Subcutaneous adipose tissue (tissue), 4 donors: ENCODE results near the gene UAP1L1. TPM values are rescaled to one million over a fixed set of nuclear protein-coding genes. Genes with fewer than 3 reads are reported as not detected.

Experiments used
- CTCF ChIP-seq: fragments of 450-650 bp; IDR thresholded peaks from one replicate; pipeline ENCODE4 v1.5.1; 2016; ENCODE audit warnings: low read depth, mild to moderate bottlenecking, control low read depth, antibody characterized with exemption, moderate library complexity
- total RNA-seq, 4 donors: library from RNA; depleted of rRNA; stranded (reverse); fragments of >200 nt; gene quantifications; one replicate each; pipeline ENCODE4 v1.1.0, GENCODE V29; 2016

Gene UAP1L1
- total RNA-seq, 4 donors from 2014 or later: 6.7 to 14.8 (median 11.2) TPM

DNA sequence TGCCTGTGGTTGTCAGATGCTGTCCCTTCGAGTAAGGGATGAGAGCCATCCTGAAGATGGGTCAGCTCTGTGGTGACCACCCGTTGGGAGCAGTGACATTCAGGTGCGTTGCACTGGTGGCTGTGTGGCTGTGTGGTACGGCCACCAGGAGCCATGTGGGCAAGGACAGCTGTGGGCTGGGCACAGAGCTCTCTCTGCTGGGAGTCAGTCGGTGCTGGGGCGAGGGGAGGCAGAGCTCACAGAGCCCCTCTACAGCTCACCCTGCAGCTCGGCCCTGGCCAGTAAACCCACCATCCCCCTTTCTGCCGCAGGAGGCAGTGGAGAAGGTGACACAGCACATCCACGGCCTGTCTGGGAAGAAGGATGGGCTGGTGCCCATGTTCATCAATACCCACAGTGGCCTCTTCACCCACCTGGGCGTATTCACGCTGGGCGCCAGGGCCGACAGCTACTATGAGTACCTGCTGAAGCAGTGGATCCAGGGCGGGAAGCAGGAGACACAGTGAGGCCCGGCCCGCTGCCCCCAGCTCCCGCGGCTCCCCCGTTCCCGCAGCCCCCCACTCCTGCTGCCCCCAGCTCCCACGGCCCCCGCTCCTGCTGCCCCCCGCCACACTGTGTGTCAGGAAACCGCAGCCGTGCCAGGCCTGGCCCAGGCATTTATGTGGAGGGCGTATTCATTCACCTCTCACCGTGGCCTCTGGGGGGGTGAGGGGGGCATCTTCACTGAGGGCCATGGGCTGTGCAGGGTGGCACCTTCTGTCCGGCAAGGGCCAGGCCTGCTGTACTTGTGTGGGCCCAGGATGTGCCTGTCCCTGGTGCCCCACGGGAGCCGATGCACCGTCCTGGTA is 28.7 kb downstream of the UAP1L1 start:
- no peak for TF ChIP-seq CTCF

DNA sequence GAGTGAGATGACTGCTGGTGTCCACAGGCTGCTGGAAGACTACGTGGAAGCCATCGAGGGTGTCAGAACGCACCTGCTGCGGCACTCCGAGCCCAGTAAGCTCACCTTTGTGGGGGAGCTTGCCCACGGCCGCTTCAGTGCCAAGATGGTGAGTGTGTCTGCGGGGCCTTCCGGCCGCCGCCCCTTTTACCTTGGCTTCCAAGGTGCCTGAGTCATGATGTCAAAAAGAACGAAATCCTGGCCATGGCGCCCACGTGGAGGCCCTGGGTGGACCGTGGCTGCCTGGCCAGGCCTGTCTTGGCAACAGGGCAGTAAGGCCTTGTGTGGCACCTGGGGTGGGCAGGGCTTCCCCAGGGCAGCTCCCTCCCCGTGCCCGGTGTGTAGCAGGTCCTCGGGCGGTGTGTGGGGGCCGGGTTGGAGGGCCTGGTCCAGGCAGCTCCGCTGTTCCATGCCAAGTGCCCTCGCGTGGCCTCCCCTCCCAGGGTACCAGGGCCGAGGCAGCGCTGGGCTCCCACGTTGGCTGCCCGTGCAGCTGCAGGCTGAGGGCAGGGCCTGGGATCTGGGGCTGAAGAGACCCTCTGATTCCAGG is 29.4 kb downstream of the UAP1L1 start:
- no peak for TF ChIP-seq CTCF

DNA sequence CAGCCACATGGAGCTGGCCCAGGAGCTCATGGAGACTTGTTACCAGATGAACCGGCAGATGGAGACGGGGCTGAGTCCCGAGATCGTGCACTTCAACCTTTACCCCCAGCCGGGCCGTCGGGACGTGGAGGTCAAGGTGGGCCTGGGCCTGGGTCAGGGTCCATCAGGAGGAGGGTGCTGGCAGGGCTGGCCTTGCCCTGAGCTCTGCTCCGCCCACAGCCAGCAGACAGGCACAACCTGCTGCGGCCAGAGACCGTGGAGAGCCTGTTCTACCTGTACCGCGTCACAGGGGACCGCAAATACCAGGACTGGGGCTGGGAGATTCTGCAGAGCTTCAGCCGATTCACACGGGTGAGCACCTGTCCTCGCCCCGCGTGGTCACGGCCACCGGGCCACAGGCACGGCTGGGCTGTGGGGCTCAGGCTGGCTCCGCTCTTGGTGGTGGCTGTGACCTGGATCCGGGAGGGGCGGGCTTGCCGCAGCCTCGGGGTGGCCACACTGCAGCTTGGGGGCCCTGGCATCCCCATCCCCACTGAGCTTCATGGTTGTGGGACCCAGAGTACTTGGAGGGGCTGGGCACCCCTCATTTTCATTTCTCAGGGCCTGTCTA is 30.1 kb downstream of the UAP1L1 start:
- TF ChIP-seq CTCF: no peak

- no peak for TF ChIP-seq CTCF
Observed at GRCh38 chr9:137107982-137108381, 30.7 kb downstream of the UAP1L1 start.

- no peak for TF ChIP-seq CTCF
Observed at GRCh38 chr9:137108608-137109249, 31.4 kb downstream of the UAP1L1 start.

GRCh38 chr9:137109250-137110146 is 32.2 kb downstream of the UAP1L1 start:
- no peak for TF ChIP-seq CTCF
